Stimulated activated CD8-positive, alpha-beta memory T cell treated with anti-CD3 and anti-CD28 coated beads, Interleukin-2, amount 100 ng/mL, for 48 hours (primary cell): Measurements from ENCODE around the gene CCDC91.
"Not testable (repeated sequence)": the region's sequence is repeated elsewhere in the genome, so short reads cannot be mapped to it uniquely, and the experiment has no call there.

Experiments used
- DNase-seq, 2 donors: peaks; one replicate each; pipeline ENCODE4 v3.0.0-alpha.2; 2020; ENCODE audit warnings: low read depth in 2 of 2

CCDC91 gene

DNA sequence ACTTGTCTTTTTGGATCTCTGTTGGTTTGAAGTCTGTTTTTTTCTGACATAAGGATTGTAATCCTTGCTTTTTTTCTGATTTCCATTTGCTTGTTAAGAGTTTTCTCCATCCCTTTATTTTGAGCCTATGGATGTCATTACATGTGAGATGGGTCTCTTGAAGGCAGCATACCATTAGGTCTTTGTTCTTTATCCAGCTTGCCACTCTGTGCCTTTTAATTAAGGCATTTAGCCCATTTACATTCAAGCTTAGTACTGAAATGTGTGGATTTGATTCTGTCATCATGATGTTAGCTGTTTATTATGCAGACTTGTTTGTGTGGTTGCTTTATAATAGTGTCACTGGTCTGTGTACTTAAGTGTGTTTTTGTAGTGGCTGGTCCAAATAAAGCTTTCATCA lies 100.0 kb downstream of the CCDC91 start:
- DNase-seq: no peak

DNA sequence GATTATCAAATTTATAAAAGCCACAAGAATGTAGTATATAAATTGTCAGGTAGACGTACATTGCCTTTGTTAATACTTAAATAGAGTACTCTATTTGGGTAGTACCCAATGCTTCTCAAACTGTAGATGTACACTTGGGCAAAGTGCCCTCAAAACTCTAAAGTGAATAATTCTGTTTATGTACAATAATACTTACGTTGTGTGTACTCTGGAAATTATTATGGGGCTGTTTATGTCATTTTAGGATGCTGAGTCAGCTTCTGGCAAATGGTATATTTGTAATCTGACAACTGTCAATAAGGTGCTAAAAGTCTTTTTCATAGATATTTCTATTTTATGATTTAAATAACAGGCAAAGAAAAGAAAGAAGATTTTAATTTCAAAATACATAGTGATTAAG lies 102.4 kb downstream of the CCDC91 start:
- DNase-seq: no peak

DNA sequence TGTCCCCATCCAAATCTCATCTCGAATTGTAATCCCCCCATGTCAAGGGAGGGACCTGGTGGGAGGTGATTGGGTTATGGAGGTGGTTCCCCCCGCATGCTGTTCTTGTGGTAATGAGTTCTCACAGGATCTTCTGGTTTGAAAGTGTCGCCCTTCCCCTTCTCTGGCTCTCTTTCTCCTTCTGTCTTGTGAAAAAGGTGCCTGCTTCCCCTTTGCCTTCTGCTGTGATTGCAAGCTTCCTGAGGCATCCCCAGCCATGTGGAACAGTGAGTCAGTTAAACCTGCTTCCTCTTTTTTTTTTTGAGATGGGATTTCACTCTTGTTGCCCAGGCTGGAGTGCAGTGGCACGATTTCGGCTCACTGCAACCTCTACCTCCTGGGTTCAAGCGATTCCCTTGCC lies 104.0 kb downstream of the CCDC91 start:
- no peak for DNase-seq

DNA sequence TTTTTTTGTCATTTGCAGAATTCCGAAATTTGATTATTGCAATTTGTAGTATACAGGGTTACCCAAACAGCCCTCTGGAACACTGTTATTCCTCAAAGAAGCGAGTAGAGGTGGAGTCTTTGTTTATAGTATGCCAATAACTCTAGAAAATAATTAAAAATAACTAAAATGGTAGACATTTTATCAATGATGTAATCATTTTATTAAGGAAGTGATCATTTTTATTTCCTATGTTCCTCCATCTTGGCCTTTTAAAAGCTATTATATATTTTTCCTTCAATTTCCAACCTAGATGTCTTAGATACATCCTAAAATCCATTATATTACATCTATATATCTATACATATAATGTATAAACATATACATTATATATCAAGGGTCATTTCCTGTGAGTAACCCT lies 106.0 kb downstream of the CCDC91 start:
- no peak for DNase-seq

DNA sequence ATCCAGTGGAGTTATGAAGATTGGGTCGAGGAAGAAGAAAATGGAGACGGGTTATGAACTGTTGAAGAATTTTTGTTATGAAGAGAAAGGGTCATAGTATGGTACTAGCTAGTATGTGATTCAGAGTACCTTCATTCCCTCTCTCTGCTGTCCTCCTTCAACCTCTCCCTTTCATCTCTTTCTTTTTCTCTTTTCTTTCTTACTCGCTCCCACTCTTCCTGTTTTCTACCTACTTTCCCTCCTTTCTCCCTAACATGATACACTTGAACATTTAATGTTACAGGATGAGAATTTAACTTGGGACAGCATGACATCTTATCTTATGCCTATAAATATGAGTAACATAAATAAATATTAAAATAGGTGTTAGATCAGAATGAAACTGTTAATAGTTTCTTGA lies 112.9 kb downstream of the CCDC91 start:
- no peak for DNase-seq

DNA sequence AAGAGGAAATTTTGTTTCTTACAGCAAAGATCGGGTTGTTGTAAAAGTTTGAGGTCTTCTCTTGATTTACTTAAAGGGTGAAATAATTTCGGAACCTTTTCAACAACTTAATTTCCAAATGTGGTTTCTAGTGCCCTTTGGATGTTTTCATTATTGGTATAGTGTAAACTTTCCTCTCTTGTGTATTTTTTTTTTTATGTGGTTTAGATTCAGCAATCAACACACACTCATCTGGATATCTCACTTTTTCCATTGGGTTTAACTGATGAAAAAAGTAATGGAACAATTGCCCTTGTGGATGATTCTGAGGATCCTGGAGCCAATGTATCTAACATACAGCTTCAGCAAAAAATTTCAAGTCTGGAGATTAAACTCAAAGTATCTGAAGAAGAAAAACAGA lies 116.3 kb downstream of the CCDC91 start:
- DNase-seq: no peak

DNA sequence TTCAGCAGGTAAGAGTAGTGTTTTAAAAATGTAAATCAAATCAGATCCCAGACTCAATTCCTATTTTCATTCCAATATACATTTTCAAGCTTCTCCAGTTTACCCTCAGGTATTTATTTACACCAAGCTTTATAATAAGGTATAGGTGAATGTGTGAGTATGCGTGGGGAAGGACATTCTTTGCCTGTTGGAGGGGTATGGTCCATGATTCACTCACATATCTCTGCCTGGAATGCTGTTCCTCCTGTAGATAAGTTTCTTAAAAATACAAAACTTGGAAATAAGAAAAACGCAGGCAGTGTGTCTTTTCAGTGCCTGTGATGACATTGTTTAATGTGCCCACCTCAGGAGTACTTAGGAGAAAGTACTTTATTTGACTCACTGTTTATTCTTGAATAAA lies 118.6 kb downstream of the CCDC91 start:
- no peak for DNase-seq

DNA sequence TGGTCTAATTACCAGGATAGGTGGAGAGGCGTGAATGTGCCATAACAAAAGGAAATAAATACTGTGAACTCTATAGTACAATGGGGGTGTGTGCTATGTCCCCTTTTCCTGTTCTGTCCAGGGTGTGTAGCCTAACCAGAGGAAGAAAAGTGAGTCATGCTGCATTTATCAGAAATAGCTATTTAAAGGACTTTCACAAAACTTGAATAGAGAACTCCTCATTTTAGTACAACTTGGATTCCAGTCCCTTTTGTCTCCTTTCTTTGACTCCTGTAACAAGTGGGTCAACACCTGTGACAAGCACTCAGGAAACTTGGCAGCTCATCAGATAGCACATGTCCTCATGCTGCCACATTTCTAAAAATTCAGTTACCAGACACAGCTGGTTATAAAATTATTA lies 123.4 kb downstream of the CCDC91 start:
- DNase-seq: no peak

DNA sequence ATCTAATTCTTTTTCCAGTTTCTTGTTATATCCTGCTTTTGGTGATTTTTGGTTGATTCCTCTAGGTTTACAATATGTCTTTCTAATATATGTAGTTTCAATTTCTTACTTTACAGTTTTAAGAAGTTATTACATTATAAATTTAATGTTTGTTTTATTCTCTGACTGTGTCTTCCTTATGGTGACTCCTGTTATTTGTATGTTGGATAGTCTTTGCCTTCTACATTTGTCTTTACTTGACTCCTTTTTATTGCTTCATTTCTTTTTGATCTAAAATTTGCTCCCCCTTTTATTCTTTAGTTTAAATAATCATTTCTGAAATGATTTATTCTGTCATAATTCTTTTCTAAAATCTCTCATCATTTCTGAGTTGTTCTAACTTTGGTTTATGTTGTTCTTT lies 125.8 kb downstream of the CCDC91 start:
- no peak for DNase-seq

DNA sequence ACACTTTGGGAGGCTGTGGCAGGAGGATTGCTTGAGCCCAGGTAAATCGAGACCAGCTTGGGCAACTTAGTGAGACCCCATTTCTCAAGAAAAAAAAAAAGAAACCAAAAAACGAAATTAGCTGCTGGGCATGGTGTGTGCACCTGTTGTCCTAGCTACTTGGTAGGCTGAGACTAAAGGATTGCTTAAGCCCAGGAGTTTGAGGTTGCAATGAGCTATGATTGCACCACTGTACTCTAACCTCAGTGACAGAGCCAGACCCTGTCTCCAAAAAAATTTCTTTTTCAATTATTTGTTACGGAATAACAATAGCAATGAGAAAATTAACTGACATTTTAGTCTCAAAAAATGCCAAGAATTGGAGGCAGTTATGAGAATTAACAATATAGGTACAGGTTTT lies 128.0 kb downstream of the CCDC91 start:
- no peak for DNase-seq

DNA sequence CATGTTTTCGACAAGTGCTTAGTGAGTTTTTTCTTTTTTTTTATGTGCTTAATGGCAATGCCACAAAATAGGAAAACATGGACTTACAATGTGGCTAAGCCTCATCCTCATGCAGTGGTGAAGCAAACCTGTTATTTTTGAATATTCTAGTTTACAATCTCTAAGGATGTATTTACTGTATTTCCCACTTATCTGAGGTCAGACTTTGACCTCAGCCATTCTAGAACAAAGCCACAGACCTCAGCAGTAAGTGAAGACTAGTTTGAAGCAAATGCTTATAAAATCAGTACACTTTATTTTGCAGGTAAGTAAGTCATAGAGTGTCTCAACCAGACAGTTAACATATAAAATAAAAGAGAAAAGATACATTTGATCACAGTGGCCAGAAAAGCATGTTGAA lies 130.1 kb downstream of the CCDC91 start:
- DNase-seq: no peak

DNA sequence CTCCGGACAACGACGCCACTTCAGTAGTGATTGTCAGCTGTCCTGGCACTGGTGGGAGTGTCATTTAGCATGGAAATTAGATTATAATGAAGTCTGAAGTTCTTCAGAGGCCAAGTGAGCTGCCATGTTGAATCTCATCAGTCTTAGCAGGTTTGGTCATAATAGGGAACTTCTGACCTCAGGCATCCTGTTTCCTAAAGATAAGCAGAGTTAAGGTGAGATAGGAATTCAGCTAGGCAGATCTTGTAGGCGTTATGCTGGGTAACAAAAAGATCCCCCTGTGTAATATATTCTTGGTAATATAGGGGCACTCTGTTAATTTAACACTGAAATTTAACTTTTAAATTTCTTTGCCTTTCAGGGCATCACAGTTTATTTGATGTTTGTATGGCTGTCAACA lies 137.5 kb downstream of the CCDC91 start:
- no peak for DNase-seq

DNA sequence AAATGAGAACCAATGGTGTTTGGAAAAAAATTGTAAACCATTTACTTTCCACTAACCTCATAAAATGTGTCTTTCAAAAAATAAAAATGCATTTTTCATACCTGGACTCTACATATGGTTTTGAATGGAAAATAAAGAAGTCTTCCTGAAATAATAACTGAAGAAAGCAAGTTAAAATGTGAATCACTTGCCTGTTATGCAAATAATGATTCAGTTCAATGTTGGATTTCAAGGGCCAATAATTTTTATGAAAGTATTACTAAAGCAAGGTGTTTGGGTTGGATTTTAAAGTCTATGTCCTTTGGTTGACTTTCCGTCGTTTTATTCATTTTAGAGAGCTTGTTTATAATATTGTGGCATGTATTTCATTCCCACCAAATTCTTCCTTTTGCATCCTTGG lies 138.7 kb downstream of the CCDC91 start:
- no peak for DNase-seq

DNA sequence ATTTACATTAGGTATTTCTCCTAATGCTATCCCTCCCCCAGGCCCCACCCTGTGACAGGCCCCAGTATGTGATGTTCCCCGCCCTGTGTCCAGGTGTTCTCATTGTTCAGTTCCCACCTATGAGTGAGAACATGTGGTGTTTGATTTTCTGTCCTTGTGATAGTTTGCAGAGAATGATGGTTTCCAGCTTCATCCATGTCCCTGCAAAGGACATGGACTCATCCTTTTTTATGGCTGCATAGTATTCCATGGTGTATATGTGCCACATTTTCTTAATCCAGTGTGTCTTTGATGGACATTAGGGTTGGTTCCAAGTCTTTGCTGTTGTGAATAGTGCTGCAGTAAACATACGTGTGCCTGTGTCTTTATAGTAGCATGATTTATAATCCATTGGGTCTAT lies 139.5 kb downstream of the CCDC91 start:
- DNase-seq: not testable (repeated sequence)

DNA sequence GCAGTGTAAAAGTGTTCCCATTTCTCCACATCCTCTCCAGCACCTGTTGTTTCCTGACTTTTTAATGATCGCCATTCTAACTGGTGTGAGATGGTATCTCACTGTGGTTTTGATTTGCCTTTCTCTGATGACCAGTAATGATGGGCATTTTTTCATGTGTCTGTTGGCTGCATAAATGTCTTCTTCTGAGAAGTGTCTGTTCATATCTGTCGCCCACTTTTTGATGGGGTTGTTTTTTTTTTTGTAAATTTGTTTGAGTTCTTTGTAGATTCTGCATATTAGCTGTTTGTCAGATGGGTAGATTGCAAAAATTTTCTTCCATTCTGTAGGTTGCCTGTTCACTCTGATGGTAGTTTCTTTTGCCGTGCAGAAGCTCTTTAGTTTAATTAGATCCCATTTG lies 140.0 kb downstream of the CCDC91 start:
- DNase-seq: not testable (repeated sequence)

DNA sequence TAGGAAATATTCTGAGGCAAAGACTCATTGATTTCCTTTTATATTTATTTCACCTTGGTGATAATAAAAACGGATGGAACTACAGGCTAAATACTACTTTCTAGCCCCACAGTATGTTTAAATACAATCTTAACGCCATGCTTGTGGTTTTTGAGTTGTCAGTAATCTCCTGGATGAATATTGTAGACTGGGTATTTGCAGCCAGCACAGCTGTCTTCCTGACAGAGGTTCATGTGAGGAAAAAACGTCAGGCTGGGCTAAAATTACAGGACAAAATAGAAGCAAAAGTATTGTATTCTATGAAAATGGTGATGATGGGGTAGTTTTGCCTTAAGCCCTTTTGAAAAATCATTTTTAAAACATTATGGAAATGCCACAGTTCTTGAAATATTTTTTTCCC lies 140.9 kb downstream of the CCDC91 start:
- no peak for DNase-seq

DNA sequence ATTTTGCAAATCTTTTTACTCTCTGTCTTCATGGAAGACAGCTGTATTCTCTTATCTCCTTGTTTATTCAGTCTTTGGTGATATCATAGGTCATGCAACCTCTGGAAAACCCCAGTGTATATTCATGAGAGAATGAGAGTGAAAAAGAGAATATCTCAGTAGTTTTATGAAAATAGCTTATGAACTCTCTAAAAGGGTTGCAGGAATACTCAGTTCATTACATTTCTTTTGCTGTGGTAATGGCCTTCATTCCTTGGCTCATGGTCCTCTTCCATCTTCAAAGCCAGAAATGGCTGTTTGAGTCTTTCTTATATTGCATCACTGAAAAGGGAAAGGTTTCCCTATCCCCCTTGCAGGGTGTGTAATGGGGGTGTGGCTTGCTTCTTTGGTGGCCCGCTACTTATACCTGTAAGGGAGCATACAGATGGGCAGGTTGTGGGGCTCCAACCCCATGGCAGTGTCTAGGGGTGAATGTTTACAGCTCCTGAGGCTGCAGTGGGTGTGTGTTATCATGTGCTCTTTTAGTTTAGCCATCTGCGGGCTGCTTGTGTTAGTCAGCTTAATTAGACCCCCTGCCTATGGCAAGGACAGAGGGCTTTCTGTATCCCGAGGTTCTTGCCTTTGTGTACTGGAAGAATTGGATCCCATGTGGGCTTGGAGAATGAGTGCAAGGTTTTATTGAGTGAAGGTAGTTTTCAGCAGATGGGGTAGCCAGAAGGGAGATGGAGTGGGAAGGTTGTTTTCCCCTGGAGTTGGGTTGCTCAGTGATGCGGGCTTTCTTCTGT lies 150.2 kb downstream of the CCDC91 start:
- no peak for DNase-seq

DNA sequence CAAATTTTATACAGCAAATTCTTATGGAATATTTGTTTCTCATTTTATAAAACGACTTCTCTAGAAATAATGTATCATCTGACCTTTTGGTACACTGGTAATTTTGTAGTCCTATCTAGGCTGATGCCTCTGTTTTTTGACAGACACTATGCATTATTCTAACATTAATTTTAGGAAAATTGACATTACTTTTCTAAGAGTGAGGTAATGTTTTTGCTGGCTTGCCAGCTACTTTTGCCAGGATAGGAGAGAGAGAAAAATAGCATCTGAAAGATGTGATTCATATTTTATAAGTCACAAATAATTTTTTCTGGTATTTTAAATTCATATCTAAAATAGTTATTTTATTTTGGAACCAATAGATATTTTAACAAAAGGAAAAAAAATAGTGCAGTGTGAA lies 153.5 kb downstream of the CCDC91 start:
- DNase-seq: no peak

DNA sequence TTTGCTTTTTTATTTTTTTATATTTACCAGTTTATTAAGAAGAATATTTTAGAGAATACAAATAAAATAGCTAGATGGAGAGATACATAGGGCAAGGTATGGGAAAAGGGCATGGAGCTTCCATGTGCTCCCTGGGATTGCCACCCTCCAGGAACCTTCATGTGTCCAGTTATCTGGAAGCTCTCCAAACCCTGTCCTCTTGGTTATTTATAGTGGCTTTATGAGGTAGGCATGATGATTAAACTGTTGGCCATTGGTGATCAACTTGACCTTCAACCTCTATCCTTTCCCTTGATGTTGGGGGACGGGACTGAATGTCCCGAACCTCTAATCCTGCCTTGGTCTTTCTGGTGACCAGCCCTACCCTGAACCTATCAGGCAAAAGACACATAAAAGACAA lies 156.3 kb downstream of the CCDC91 start:
- DNase-seq: no peak

DNA sequence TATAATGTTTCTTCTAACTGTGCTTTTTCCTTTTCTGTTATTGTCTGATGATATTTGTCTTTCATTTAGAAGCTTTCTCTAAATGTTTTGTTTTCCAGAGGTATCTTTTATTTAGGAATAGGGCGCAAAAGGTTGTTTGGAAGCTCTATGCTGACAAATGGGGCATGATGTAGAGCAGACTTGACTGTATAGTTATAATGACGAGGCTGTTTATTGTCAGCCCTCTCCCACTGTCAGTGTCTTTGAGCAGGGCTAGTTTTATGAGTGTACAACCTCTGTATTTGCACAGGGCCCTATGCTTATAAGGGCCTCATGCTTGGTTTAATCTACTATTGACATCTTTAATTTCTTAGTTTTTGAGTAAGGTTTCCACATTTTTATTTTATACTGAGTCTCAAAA lies 158.9 kb downstream of the CCDC91 start:
- DNase-seq: no peak

DNA sequence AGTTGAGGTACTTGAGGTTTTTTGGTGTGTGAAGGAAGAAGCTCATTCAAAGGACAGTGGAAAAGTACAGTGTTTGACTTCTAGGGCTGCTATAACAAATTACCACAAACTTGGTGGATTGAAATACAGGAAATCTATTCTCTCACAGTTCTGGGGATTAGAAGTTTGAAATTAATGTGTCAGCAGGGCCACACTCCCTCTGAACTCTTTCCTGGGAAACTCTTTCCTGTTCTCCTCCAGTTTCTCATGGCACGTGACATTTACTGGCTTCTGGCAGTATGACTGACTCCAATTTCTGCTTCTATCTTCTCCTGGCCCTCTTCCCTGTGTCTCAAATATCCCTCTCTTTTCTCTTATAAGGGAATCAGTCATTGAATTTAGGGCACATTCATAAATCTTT lies 160.2 kb downstream of the CCDC91 start:
- DNase-seq: no peak

DNA sequence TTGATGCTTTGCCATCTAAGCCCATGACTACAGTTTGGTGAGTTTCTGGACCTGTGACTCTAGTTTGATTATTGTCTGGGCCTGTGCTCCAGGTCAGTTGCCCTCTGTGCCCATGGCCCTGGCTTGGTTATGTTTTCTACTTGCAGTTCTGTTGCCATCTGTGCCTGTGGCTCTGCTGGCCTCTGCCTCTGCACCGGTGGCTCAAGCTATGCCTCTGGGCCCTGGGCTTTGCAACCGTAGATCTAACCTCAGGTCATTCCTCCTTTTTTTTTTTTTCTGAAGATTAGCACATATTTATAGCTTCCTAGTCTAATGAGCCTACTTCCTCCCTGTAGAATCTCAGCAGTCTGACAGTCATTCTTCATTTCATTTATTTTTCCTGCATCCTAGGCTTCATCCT lies 161.2 kb downstream of the CCDC91 start:
- DNase-seq: no peak

DNA sequence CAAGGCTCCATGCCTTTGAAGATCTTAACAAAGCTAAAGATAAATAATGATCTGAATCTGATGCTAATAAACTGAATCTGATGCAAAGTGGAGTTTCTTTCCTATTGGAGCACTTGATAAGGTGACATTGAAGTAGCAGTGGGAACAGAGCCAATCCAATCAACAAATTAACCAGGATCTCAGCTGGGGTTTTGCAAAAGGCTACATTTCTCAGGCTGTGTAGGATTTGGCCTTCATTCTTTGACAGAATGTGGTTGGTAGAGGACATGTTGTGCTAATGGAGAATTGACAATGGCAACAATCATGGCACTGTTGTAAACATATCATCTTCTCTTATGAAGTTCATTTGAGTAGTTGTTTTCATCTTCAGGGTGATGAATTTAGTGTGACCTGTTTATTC lies 164.9 kb downstream of the CCDC91 start:
- DNase-seq: no peak

DNA sequence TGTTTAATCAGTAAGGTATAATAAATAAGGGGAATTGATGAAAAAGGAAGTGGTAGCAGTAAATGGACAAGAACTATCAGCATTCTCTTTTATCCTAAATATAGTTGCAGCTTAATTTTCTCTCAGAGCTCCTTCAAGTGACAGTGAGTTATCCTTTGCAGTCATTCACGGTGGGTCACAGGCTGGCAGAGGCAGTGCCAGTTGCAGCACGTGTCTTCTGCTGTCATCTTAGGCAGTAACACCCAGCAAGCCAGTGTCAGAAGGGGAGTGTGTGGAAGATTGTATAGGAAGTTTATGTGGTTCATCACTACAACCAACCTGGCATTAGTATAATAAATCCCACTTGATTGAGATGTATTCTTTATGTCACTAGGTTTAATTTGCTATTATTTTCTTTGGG lies 170.0 kb downstream of the CCDC91 start:
- no peak for DNase-seq
